ENCODE results near the gene CPA2. TPM values are rescaled to one million over a fixed set of nuclear protein-coding genes. Genes with fewer than 3 reads are reported as not detected.
A peak's percentile ranks its signal among the peaks of the same experiment; 100 is the strongest.

The CPA2 gene
- total RNA-seq, 1 experiment from 2014 or later: not detected

- DNase-seq (ENCODE audit: low read depth): no peak
Measured at GRCh38 chr7:130279286-130279685, 12.6 kb downstream of the CPA2 start.

DNA sequence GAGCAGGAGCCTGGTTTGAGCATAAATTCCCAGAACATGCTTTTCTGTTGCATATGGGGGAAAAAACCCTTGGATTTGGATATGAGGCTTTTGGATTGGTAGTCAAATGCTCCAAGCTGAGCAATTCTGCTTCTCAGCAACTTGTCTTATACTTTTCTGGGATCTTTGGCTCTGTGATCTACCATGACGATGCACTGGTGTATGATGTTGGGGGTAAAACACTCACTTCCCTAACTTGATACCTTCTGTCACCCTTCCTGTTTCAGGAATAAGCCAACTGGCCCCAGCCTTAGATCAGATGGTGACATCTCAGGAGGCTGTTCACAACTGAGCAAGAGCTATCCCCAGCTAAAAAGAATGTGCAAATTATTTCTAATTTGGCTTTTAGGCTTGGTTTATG lies 13.2 kb downstream of the CPA2 start:
- DNase-seq (ENCODE audit: low read depth): no peak

DNA sequence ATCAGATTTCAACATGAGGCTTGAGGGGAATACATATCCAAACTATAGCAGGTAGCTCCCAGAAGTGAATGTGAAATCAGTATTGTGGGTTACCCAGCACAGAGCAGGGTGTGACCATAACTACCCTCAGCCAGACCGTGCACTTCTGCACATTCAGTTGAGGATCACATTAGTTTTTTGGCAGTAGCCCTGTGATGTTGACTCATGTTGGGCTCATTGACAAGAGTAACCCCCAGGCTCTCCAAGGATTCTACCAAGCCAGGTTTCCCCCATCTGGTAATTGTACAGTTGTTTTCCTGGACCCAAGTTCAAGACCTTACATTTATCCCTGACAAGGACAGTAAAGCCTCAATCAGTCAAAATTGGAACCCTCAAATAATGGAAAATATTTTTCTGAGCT lies 14.6 kb downstream of the CPA2 start:
- peak; percentile 83 for DNase-seq (ENCODE audit: low read depth)

DNA sequence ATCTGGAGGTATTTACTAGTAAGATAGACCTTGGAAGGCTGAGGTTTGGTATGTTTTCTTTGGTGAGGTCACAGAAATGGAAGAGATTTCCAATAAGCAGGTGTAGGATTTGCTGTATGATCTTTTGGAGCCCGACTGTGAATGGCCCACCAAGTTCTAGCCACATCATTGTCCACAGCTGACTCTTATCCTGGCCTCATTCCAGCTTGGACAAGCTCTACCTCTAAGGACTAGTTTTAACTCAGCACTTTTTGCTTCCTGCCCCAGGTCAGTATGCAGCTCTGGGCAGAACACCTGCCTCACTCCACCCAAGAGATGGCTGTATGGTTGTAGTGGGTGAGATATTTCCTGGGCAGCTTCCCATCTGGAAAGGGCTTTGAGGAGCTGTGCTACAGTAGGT lies 20.2 kb downstream of the CPA2 start:
- DNase-seq (ENCODE audit: low read depth): peak; percentile 63

- DNase-seq (ENCODE audit: low read depth): no peak
Measured at GRCh38 chr7:130288168-130288567, 21.5 kb downstream of the CPA2 start.

GRCh38 chr7:130288829-130289228 lies 22.2 kb downstream of the CPA2 start:
- DNase-seq (ENCODE audit: low read depth): peak; percentile 27

DNA sequence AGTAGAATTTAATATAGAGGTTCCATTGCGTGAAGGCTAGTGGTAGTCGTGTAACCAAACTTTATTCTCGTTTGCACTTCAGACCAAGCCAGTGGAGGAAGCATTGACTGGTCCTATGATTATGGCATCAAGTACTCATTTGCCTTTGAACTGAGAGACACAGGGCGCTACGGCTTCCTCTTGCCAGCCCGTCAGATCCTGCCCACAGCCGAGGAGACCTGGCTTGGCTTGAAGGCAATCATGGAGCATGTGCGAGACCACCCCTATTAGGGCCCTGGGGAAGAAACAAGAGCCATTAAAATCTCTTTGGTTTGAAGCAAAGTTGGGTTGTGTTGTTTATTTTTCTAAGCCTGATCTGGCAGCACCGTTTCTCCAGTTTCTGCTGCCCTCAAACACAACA lies 22.8 kb downstream of the CPA2 start:
- no peak for DNase-seq (ENCODE audit: low read depth)

GRCh38 chr7:130290745-130291144 lies 24.1 kb downstream of the CPA2 start:
- peak; percentile 65 for DNase-seq (ENCODE audit: low read depth)

- DNase-seq (ENCODE audit: low read depth): peak; percentile 100
Measured at GRCh38 chr7:130292682-130293257, 26.1 kb downstream of the CPA2 start, which contains the start of gene CPA4. Gene CPA4 (plus strand): TSS chr7:130293161. CDS start chr7:130293181, 20 bp downstream.

- DNase-seq (ENCODE audit: low read depth): peak; percentile 24
Measured at GRCh38 chr7:130293521-130293920, 26.9 kb downstream of the CPA2 start.

DNA sequence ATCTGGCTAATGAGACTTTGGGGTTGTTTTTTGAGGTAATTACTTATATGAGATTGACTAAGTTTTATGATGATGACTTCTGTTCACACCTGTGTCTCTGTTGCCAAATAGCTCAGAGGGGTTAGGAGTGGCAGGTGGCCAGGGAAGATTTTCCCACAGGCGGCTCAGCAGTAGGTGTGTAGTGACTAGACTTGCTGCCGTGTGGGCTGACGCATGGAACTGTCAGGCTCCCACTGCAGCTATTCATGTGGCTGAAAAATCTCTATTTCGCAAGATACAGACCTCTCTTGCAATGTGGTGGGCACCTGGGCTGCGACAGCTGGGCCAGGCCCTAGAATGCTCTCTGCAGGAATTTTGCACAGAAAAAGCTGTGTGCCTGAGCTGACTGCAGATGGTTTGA lies 27.7 kb downstream of the CPA2 start:
- peak; percentile 86 for DNase-seq (ENCODE audit: low read depth)

GRCh38 chr7:130296221-130296951 lies 29.7 kb downstream of the CPA2 start:
- no peak for DNase-seq (ENCODE audit: low read depth)

DNA sequence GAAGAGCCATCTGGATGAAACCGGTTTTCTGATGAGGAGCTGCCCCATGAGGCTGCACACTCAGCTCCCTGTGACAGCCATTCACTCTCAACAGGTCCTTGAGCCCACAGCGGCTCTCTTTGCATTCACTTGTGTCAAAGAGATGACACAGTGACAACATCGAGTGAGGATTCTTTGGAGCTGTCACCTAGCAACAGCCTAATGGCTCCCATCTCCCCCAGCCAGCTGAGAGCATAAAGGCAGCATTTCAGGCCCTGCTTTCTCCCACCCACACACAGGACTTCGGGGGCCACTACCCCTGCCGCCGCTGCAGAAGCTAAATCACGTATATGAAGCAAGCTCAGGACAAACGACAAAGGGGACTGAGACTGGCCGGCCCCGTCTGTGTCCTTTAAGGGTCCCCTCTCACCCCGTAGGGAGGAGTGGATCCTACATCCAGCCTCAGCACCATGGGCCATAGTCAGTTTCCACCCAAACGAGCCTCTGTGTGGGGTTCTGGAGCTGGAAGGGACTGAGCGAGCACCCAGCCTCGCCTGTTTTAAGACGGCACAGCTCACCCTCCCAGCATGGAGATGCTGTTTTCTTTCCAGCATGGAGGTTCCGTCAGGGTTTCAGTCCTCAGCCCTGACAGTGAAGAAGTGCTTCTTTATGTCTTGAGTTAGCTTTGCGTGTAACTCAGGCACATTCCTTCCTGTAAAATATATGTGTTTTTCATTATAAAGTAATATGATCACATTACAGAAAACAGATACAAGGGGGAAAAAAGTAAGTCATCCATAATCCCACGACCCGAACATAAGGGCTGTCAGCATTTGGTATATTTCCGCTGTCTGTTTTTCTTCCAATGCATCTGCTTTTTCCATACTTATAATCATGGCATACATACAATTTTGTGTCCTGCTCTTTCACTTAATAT lies 31.2 kb downstream of the CPA2 start:
- no peak for DNase-seq (ENCODE audit: low read depth)

- no peak for DNase-seq (ENCODE audit: low read depth)
Measured at GRCh38 chr7:130298544-130299326, 32.1 kb downstream of the CPA2 start.

DNA sequence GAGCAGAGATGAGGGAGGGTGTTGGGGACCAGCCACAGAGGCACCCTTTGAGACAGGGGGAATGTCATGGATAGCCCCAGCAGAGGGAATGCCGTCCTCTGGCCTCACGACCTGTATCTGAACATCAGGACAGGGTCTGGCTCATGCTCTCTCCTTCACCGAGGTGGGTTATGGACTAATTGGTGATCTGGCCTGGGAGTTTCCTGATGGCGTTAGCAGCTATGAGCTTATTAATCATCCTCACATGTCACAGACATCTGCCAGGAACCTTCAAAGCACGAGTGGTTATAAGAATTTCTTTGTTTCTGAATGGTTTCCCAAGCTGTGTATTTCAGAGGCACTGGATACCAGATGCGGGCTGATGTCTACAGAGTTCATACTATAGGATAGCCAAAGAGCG lies 33.2 kb downstream of the CPA2 start:
- peak; percentile 27 for DNase-seq (ENCODE audit: low read depth)

- no peak for DNase-seq (ENCODE audit: low read depth)
Measured at GRCh38 chr7:130301501-130302020, 34.9 kb downstream of the CPA2 start.

DNA sequence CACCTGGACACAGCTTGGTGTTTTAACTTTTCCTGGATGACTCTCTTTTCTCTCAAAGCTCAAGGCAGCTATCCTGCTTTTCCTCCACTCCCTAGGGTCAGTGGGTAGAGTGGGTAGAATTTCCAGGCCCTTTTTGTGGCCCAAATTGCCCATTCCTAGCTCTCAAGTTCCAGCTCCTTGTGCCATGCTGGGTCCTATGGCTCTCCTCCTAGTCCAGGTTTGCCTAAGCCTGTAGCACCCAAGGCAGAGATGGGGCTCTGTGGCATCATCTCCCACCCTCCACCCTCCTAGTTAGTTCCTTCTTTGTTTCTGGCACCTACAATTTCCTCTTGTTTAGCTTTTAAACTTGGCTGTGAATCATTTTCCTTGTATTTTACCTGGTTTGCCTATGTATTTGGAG lies 36.0 kb downstream of the CPA2 start:
- DNase-seq (ENCODE audit: low read depth): no peak

GRCh38 chr7:130303127-130303526 lies 36.5 kb downstream of the CPA2 start:
- no peak for DNase-seq (ENCODE audit: low read depth)

GRCh38 chr7:130303551-130303950 lies 36.9 kb downstream of the CPA2 start:
- no peak for DNase-seq (ENCODE audit: low read depth)

GRCh38 chr7:130303982-130304381 lies 37.3 kb downstream of the CPA2 start:
- no peak for DNase-seq (ENCODE audit: low read depth)

GRCh38 chr7:130304878-130305277 lies 38.2 kb downstream of the CPA2 start:
- DNase-seq (ENCODE audit: low read depth): no peak
